GM21619 (cell line): ENCODE data around the gene BRD1.

ENCODE experiments used
- ATAC-seq: cut with Tn5 transposase; IDR thresholded peaks from one replicate; pipeline ENCODE4 v1.9.1; 2021; ENCODE audit not compliant: unreplicated experiment

BRD1 gene

DNA sequence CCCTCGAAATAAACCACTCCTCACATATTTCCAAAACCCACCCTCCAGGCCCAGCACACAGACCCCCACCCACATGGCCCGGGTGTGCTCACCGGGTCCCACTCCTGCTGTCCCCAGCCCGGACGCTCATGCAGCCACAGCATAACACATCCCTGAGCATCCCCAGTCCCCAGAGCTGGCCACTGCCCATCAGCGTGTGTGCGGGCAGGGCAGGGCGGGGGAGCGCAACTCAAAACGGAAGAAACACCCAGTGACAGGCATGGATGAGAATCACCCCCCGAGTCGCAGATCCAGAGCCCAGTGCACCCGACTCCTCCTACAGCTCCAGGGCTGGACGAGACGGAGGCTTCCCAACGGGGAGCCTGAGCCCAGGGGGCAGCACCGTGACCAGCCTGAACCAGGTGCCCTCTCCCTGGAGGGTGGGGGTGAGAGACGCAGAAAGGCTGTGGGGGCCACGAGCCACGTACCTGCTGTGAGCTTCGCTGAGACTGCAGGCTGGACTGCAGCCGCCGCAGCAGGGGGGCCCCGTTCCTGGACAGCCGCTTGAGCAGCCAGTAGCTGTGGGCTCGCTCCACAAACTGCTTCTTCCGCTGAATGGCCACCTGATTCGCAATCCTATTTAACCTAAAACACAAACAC lies 23.8 kb downstream of the BRD1 start:
- ATAC-seq, result no peak

DNA sequence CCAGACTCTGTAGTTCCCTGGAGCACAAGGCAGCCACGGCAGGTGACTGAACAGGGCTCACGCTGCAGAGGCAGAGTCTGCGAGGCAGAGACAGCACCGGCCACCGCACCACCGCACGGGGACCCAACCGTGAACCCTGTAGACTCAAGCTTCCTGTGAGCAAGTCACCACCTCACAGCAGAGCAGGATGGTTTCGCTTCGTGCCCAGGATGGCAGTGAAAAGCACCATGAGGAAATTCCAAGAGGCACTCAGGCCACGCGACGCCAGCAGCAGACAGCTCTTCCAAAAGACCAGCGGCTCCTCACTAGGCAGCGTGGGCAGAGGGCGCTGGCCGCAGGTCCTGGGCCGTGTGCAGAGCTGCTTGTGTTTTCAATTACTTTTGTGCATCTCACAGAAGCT lies 24.5 kb downstream of the BRD1 start:
- ATAC-seq, result no peak

DNA sequence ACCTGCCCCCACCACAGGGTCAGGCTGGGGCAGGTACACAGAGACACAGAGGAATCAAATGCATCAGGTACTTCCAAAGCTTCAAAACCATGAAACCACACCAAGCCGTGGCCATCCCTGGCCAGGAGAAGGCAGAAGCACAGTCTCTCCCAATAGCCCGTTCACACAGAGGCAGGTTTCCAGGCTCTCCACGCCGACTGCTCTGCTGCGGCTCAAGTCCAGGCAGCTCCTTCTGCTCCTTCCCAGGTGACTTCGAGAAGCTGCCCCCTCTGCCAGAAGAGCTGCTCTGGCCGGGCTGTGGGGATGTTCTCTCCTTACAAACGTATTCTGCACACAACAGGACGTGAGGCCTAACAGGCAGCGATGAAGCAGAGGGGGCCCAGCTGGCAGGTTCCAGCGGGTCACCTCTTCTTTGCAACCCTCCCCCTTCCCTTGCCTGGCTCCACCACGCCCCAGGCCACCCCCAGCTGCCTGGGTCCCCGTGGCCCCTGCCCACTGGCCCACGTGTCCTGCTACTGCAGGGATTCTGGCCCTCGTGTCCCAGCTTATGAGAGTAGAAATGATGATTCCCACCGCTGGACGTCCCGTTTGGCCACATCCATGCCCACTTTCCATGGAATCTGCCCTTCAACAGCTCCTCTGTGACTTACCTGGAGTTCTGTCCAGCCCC lies 26.1 kb downstream of the BRD1 start:
- no peak for ATAC-seq

DNA sequence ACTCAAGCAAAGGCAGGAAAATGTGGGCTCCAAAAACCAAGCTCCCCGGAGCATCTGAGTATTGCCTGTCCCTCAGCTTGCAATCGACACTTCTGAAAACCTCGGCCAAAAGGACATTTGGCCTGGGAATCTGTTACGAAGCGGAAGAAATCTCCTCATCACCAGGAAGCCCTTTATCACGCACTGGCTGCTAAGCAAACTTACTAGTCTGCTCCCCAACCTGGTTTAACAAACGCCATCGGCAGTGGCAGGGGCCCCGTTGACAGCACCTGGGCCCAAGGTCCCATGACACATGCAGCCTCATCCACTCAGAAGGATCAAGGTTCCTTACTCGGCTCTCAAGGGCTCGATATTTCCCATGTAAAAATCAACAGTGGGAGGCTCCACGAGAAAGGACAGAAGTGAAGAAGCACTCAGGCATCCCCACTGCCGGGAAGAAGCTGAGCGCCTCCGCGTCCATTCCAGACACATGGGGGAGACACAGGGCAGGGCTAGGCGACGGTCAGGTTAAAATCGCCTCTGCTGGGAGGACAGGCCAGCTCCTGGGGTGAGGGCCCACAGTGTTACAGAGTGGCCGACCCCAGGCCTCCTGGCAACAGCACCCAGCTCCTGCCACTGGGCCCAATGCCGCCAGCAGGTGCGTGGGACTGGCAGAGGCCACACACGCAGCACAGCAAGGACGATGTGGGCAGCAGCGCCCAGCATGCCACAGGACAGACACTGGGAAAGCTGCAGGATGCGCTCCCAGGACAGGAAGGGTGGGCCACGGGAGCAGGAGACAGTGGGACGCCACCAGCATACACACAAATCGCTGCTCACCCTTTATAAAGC lies 27.1 kb downstream of the BRD1 start:
- ATAC-seq, result no peak

DNA sequence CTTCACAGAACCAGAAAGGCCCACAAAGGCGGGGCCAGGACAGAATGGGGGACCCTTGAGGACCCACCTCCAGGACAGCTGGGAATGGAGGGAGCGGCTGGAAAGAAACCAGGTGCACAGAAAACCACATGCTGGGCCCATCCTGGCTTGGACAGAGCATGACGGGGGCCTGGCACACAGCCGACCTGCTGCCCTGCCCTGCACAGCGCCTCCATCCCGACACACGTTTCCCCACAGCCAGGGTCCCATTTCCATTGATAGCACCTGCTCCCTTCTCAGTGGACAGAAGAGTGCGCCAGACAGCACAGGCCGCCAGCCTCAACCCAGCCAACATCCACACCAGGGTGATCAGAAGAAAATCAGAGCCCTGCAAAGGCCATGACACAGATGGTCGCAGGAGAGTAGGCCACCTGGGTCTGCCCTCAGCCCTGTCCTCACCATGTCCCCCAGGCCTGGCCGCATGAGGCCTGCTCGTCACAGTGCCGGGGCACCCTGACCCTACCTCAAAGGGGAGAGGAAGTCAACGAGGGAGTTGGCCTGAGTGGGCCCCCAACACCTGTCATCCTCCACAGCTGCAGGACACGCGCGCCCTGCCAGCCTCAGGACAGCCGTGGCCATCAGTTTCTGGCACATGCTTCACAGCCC lies 28.1 kb downstream of the BRD1 start:
- ATAC-seq, result no peak

DNA sequence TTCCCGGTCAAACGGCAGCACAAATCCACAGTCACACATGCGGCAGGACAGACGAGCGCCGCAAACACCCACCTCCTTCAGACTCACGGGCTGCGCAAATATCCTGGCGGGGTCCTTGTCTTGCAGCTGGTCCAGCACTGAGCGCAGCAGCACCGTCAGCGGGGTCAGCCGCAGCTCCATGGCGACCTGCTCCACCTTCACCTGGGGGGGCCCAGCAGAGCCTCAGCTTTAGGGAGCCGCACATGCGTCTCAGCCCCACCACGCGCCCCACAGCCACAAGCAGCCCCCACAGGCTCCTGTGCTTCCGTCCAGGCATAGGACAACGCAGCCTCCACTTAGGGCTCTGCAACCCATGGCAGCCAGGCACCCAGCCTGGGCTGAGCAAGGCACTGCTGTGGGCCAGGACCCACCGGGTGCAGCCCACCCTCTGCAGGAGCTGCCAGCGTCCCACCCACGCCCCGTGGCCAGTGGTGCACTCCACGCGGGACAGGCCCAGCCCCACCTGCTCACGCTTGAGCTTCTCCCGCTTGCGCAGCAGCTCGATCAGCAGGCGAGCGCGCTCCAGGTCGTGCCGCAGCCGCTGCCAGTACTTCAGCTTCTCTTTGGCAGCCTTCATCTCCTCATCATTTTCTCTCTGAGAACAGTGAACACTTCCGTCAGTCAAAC lies 29.1 kb downstream of the BRD1 start:
- ATAC-seq, result no peak

DNA sequence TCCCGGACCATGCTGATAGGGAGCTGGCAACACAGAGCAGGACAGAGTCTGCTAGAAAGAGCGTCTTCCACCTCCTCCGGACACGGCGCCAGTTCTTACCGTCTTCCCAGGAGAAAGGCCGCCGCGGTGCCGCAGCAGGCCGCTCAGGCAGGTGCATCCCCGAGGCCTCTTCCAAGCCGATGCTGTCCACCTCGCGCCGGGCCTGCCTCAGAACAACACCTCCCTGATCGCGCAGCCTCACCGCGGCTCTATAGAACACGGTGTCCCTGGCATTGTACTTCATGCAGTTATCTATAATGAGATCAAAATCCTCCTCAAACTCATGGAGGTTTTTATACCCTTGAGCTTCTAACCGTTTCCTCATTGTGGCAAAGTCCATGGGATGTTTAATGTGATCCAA lies 30.0 kb downstream of the BRD1 start:
- ATAC-seq, result no peak

DNA sequence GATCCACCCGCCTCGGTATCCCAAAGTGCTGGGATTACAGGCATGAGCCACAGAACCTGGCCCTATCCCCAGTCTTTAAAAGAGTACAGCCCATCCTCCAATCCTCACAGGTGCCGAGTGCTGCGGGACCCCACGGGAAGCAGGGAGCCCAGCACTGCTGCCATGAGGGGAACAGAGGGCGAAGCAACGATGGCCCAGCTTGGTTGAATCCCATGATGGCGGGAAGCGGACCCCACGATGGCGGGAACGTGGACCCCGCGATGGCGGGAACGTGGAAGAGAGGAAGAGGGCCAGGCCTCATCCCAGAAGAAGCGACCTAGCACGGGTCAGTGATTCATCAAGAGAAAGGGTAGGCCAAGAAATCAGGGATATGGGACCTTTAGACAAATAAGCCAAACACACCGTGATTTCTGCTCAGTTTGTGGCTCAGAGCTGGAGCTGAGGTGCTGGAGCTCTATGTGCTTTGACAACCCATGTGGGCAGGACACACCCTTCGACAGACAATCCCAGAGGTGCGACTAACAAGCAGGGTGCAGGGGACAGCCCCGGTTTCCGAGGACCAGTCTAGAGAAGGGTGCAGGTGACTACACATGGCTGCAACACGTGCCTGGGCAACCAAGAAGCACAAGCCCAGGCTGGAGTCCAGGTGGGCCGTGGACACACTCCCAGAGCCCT lies 30.9 kb downstream of the BRD1 start:
- ATAC-seq, result no peak

DNA sequence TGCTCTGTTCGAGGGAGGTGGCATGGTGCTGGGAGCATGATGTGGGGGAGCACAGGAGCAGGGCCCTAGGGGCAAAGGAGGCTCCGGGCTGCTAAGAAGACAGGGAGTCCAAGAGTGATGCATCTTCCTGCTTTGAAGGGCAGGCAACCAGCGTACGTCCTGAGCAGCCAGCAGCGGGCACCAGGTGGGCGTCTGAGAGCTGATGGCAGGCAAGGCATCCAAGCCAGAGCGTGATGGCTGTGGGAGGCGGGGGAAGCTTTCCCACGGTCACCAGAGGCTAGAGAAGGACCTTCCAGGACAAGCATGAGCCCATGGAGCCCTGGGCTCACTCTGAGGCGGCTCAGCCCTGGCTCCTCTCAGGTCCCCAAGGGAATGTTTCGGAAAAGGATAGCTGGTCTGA lies 32.2 kb downstream of the BRD1 start:
- ATAC-seq, result no peak

DNA sequence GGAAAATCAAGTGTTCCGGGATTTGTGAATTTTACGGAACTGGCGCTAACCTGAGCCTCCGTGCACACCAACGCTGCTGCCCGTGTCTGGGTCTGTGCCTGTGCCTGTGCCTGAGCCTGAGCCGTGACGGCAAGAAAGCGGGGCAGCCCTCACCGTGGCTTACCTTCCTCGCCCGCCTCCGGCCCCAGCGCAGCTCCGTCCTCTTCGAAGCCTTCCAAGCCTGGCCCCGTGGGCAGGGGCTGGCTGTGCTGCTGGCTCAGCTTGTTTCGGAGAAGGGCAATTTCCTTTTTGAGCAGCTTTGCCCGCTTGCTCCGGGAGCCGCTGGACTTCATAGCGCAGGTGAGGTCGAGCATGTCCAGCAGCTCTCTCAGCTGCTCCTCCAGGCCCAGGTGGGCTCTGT lies 33.8 kb downstream of the BRD1 start:
- no peak for ATAC-seq

DNA sequence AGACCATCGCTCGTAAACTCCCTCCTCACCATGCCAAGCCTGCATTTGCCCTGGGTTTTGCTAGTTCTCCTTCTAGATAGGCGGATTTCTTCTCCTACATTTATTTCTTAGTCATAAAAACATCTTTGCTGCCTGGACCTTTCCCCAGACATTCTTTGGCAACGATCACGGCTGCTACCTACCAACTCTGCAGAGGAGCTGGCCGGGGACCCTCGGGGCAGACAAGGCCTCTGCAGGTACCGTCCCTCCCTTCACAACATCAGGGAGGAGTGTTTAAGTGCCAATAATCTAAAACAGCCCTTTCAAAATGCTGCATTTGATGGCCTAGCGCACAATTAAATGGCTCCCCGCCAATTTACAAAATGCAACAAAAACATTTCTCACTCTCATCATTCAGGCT lies 34.4 kb downstream of the BRD1 start:
- no peak for ATAC-seq

DNA sequence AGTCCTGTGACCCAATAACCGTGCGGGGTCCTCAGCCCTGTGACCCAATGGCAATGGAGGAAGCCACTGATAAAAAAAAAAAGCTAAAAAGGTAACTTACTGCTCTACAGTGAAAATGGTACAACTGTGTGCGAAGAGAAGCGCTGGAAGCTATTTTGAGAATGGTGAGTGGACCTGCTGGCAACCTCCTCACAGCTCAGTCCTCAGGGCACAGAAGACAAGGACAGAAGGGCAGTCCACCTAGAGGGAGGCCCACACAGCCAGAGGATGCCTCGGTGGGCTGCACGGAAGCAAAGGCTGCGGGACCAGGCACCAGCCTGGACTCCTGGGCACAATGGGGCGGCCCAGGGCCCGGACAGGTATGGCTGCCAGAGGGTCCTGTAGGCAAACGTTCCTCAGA lies 35.6 kb downstream of the BRD1 start:
- no peak for ATAC-seq

DNA sequence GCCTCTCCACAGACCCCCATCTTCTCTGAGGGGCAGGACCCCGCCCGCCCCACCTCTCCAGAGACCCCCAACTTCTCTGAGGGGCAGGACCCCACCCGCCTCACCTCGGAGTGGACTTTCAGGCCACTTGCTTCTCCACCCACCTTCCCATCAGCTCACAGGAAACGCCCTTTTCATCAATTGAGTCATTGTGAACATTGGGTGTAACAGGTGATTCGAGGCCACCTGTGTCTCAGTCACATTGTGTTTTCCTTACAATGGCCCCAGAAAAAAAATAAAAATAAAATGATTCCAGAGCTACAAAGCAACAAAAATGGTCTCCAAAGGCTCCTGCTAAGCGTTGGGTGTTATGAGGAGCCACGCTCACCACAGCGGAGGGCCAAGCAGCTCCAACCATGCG lies 36.0 kb downstream of the BRD1 start:
- no peak for ATAC-seq

DNA sequence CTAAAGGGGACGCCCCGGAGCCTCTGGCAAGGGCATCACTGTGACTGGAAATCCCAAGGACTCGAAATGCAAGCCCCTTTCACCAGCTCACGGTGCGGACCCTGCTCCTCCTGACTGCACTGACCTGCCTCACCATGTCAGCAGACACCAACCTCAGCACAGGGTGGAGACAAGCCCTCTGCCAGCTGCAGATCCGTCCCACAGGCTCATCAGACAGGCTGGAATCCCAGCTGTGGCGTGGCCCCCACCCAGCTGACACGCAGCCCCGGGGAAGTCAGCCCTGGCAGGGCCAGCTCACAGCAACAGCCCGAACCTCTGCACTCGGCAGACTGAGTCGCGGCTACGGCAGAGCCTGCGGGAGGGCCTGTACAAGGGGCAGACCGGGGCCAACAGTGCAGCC lies 36.8 kb downstream of the BRD1 start:
- ATAC-seq, result no peak

DNA sequence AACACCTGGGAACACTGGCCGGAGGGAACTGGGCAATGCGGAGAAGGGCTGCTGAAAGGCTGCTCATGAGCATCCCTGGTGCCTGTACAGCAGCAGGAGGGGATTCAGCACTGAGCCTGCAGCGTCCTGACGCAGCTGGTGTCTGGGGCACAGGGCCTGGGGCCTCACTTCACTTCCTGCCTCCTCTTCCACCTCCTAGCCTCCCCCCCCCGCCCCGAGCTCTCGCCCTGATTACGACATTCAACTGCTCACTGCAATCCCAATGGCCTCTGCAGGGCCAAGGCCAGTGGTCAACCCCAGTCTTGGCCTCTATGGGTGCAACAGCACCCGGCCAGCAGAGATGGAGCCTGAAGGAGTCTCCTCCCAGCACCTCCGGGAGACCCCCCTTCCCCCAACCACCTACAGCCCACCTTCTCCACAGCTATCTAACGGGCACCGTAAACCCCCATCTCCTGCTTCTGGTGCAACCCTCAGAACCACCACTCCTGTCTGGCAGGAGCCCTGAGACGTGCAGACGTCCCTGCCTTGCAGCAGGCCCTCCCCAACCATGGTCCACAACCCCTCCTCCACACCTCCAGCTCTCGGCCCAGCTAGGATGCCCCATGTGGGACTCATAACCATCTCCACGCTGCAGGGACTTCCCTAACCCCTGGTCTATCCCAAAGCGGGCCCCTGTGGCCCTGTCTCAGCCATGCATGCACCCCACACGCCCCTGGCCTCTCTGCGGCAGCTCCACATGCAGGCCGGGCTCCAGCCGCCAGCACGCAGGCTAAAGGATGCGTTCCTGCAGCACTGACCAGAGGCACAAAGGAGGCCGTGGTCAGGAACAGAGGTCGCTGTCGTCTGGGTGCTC lies 38.2 kb downstream of the BRD1 start:
- ATAC-seq, result no peak

DNA sequence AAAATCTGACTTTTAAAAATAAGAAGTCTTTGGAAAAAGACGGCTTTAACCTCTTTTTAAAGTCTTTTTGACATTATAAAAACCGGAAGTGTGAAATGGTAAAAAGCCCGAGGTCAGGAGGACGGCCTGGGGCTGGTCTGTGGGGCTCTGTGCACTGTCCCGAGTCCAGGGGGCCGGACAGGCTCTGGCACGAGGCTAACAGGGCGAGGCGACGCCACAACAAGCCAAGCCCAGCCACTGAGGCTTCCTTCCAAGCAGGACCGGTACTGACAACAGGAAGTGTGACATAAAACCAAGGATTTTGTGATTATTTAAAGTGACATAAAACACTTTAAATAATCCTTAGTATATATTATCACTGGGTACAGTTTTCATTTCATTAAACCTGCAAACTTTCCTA lies 39.2 kb downstream of the BRD1 start:
- ATAC-seq, result no peak

DNA sequence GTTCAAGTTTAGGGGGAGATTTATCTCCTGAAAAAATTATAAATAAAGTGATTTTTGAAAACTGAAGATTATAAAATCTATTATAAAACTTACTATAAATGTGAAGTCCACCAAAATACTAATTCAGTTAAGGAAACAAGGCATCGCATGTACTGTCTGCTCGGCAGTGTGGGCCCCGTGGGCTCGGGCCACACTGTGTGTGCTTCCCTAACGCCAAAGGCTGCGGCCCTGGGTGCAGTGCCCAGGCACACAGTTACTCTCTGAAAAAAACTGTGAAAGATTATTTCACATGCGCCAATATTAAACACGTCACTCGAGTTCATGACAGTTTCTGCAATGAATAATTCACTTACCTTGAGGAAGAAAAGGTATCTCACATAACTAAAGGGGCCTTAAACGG lies 39.8 kb downstream of the BRD1 start:
- ATAC-seq, result no peak

DNA sequence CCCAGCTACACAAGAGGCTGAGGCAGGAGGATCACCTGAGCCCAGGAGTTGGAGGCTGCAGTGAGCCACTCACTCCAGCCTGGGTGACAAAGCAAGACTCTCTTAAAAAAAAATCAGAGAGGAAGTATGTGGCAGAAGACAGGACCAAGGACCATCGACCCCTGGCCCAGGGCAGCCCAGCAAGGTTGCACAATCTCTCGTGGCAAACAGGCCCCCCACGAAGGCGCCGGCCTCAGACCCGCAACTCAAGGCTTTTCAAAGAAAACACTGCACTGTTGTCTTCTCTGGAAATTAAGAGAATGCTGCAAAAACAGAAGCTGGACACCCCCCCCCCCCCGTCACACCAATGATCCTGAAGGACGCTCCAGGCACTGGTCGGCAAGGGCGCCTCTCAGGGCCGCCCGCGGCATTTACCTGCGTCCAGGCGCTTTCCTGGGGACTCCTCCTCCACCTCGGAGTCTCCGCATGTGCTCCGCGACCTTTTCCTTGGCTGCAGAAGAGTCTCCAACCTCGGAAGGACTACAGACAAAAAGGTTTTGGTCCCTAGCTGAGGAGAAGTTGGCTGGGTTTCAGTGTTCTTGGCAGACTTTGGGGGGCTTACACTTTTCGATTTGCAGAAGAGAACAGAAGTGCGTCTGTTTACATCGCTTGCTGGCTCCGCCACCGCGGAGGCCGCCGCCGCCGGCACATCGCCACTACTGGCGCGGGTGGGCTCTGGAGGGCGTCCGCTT lies 40.5 kb downstream of the BRD1 start:
- no peak for ATAC-seq

DNA sequence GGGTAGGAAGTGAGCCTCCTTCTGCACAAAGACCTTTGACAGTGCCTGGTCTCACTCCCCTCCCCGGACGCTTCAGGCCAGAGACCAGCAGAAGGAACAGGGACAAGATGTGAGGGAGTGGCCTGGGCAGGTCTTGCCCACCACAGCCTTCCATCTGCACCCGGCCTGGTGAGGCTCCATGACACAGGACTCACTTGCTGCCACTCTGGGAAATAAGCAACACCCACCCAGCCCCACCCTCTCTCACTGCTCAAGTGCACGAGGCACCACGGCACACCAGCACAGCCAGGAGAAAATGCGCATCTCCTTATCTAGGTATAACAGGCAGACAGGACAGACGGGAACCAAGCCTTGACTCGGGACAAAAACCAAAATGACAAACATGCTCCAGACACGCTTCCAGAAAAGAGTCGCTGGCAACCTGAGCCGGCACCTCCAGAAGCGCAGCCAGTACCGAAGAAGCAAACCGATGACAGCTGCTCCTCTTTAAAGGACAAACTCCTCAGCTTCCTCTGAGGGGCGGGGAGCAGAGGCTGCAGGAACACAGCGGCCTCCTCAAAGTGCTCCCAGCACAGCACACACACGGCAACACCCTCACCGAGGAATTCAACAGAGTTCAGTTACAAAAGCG lies 41.7 kb downstream of the BRD1 start:
- no peak for ATAC-seq
